Upper lobe of left lung (tissue), 4 donors: Measurements from ENCODE around the gene PTPRQ.

Experiments
- CTCF ChIP-seq, 6 experiments: fragments of 450-650 bp in 4 of 6; fragments of 200-600 bp in 2 of 6; sonication (generic) in 2 of 6; IDR thresholded peaks; one replicate each; pipeline ENCODE4 v1.5.1; 2016 to 2019; ENCODE audit warnings: antibody characterized with exemption in 6 of 6
- EP300 ChIP-seq, 4 donors: sonication (generic); formaldehyde crosslinking; IDR thresholded peaks; one replicate each; pipeline ENCODE4 v1.5.1; 2017; ENCODE audit warnings: antibody characterized with exemption in 4 of 4, control low read depth in 2 of 4
- POLR2A ChIP-seq, 4 donors: fragments of 450-650 bp; IDR thresholded peaks; one replicate each; pipeline ENCODE4 v1.5.1; 2016 to 2017; ENCODE audit warnings: antibody characterized with exemption in 4 of 4, mild to moderate bottlenecking in 2 of 4
- POLR2AphosphoS5 ChIP-seq, 2 donors: sonication (generic); formaldehyde crosslinking; IDR thresholded peaks; one replicate each; pipeline ENCODE4 v1.5.1; 2017; ENCODE audit warnings: antibody characterized with exemption in 2 of 2

- TF ChIP-seq POLR2A (IDR thresholded peaks at IDR 0.05) (no peak), CTCF (IDR thresholded peaks at IDR 0.05) (no peak), EP300 (IDR thresholded peaks at IDR 0.05) (no peak), POLR2AphosphoS5 (IDR thresholded peaks at IDR 0.05) (no peak)
Observed at GRCh38 chr12:80636832-80637231, 192.8 kb downstream of the PTPRQ start.
